NCI-H345 (cell line): ENCODE measurements around the gene XPO5.

Experiments used
- DNase-seq: peaks from one replicate; lab custom pipeline; 2025; lab: John Stamatoyannopoulos, UW

The XPO5 gene

GRCh38 chr6:43497689-43498088, 78.1 kb downstream of the XPO5 start:
- no peak for DNase-seq

- DNase-seq, result no peak
These were observed 78.8 kb downstream of the XPO5 start for GRCh38 chr6:43497129-43497396.

- DNase-seq, result no peak
These were observed 79.3 kb downstream of the XPO5 start for GRCh38 chr6:43496370-43497128.

- no peak for DNase-seq
These were observed 80.4 kb downstream of the XPO5 start for GRCh38 chr6:43495409-43495941.

GRCh38 chr6:43494766-43495165, 81.1 kb downstream of the XPO5 start:
- DNase-seq, result no peak

- no peak for DNase-seq
These were observed 81.5 kb downstream of the XPO5 start for GRCh38 chr6:43494321-43494720.

- no peak for DNase-seq
These were observed 82.0 kb downstream of the XPO5 start for GRCh38 chr6:43493833-43494232.

GRCh38 chr6:43493230-43493629, 82.6 kb downstream of the XPO5 start:
- no peak for DNase-seq

- no peak for DNase-seq
These were observed 83.2 kb downstream of the XPO5 start for GRCh38 chr6:43492673-43493072.

- DNase-seq, result no peak
These were observed 83.8 kb downstream of the XPO5 start for GRCh38 chr6:43491750-43492661.

- DNase-seq, result no peak
These were observed 85.3 kb downstream of the XPO5 start for GRCh38 chr6:43490523-43490939.

- DNase-seq, result no peak
These were observed 86.4 kb downstream of the XPO5 start for GRCh38 chr6:43489277-43490072.

- DNase-seq, result no peak
These were observed 87.1 kb downstream of the XPO5 start for GRCh38 chr6:43488667-43489276.

- DNase-seq, result no peak
These were observed 94.1 kb downstream of the XPO5 start for GRCh38 chr6:43481591-43482236.

- no peak for DNase-seq
These were observed 94.8 kb downstream of the XPO5 start for GRCh38 chr6:43481075-43481474.

- no peak for DNase-seq
These were observed 97.8 kb downstream of the XPO5 start for GRCh38 chr6:43478008-43478372.

- peak; percentile 94 for DNase-seq
These were observed 98.4 kb downstream of the XPO5 start, which contains the start of gene TJAP1 for GRCh38 chr6:43477235-43478007. TJAP1 (plus strand) TSS chr6:43477570; CDS start chr6:43499002, 21,432 bp downstream.

- no peak for DNase-seq
These were observed 99.1 kb downstream of the XPO5 start for GRCh38 chr6:43476746-43477145.

GRCh38 chr6:43475516-43475915, 100.3 kb downstream of the XPO5 start:
- no peak for DNase-seq

GRCh38 chr6:43472515-43472914, 103.3 kb downstream of the XPO5 start:
- no peak for DNase-seq
